ENCODE measurements around the gene LMAN2L. TPM values are rescaled to one million over a fixed set of nuclear protein-coding genes. Genes with fewer than 3 reads are reported as not detected.

The LMAN2L gene
- total RNA-seq, 1 experiment from 2014 or later: 70.7 TPM

- in situ Hi-C loops (cut with HindIII; ENCODE audit: low pct_unique_long_range_greater_than_20kb, low sequenced_read_pairs): no loop called here
- no peak for DNase-seq (ENCODE audit: low read depth)
Observed at GRCh38 chr2:96693286-96694200, 46.3 kb downstream of the LMAN2L start.

GRCh38 chr2:96692094-96692971 is 47.5 kb downstream of the LMAN2L start:
- DNase-seq (ENCODE audit: low read depth): no peak
- in situ Hi-C loops (cut with HindIII; ENCODE audit: low pct_unique_long_range_greater_than_20kb, low sequenced_read_pairs): no loop called here

GRCh38 chr2:96691022-96691612 is 48.7 kb downstream of the LMAN2L start:
- in situ Hi-C loops (cut with HindIII; ENCODE audit: low pct_unique_long_range_greater_than_20kb, low sequenced_read_pairs): no loop called here
- no peak for DNase-seq (ENCODE audit: low read depth)

GRCh38 chr2:96690306-96691021 is 49.4 kb downstream of the LMAN2L start:
- in situ Hi-C loops (cut with HindIII; ENCODE audit: low pct_unique_long_range_greater_than_20kb, low sequenced_read_pairs): no loop called here
- no peak for DNase-seq (ENCODE audit: low read depth)

- in situ Hi-C loops (cut with HindIII; ENCODE audit: low pct_unique_long_range_greater_than_20kb, low sequenced_read_pairs): no loop called here
Observed at GRCh38 chr2:96689431-96689991, 50.4 kb downstream of the LMAN2L start.

GRCh38 chr2:96688649-96689430 is 51.0 kb downstream of the LMAN2L start:
- in situ Hi-C loops (cut with HindIII; ENCODE audit: low pct_unique_long_range_greater_than_20kb, low sequenced_read_pairs): no loop called here

More at GRCh38 chr2:96689431-96689991, 50.4 kb downstream of the LMAN2L start:
- no peak for DNase-seq (ENCODE audit: low read depth)

GRCh38 chr2:96687711-96688640 is 51.9 kb downstream of the LMAN2L start:
- DNase-seq (ENCODE audit: low read depth): no peak
- in situ Hi-C loops (cut with HindIII; ENCODE audit: low pct_unique_long_range_greater_than_20kb, low sequenced_read_pairs): no loop called here

More at GRCh38 chr2:96688649-96689430, 51.0 kb downstream of the LMAN2L start:
- no peak for DNase-seq (ENCODE audit: low read depth)

GRCh38 chr2:96687266-96687665 is 52.6 kb downstream of the LMAN2L start:
- DNase-seq (ENCODE audit: low read depth): no peak
- in situ Hi-C loops (cut with HindIII; ENCODE audit: low pct_unique_long_range_greater_than_20kb, low sequenced_read_pairs): no loop called here

GRCh38 chr2:96685577-96686459 is 54.0 kb downstream of the LMAN2L start:
- in situ Hi-C loops (cut with HindIII; ENCODE audit: low pct_unique_long_range_greater_than_20kb, low sequenced_read_pairs): no loop called here
- no peak for DNase-seq (ENCODE audit: low read depth)

- in situ Hi-C loops (cut with HindIII; ENCODE audit: low pct_unique_long_range_greater_than_20kb, low sequenced_read_pairs): no loop called here
- no peak for DNase-seq (ENCODE audit: low read depth)
Observed at GRCh38 chr2:96684883-96685576, 54.8 kb downstream of the LMAN2L start.

GRCh38 chr2:96683972-96684820 is 55.7 kb downstream of the LMAN2L start:
- no peak for DNase-seq (ENCODE audit: low read depth)
- in situ Hi-C loops (cut with HindIII; ENCODE audit: low pct_unique_long_range_greater_than_20kb, low sequenced_read_pairs): no loop called here

GRCh38 chr2:96683307-96683706 is 56.6 kb downstream of the LMAN2L start:
- in situ Hi-C loops (cut with HindIII; ENCODE audit: low pct_unique_long_range_greater_than_20kb, low sequenced_read_pairs): no loop called here
- no peak for DNase-seq (ENCODE audit: low read depth)

GRCh38 chr2:96681540-96681939 is 58.3 kb downstream of the LMAN2L start:
- DNase-seq (ENCODE audit: low read depth): no peak
- in situ Hi-C loops (cut with HindIII; ENCODE audit: low pct_unique_long_range_greater_than_20kb, low sequenced_read_pairs): no loop called here

GRCh38 chr2:96680561-96681141 is 59.2 kb downstream of the LMAN2L start:
- no peak for DNase-seq (ENCODE audit: low read depth)
- in situ Hi-C loops (cut with HindIII; ENCODE audit: low pct_unique_long_range_greater_than_20kb, low sequenced_read_pairs): no loop called here
